ENCODE results near the gene SFMBT2.

GRCh38 chr10:7314170-7314569 is 96.7 kb downstream of the SFMBT2 start:
- TF ChIP-seq TAF1 (IDR thresholded peaks at IDR 0.05; ENCODE audit: borderline replicate concordance, low read depth, low read length) (no peak), POLR2AphosphoS5 (IDR thresholded peaks at IDR 0.05; ENCODE audit: low read depth, low read length) (no peak), POLR2A (IDR thresholded peaks at IDR 0.05; ENCODE audit: low read depth, low read length) (no peak)

All from GM12892 (cell line).